IMR-90 (cell line): ENCODE data around the gene TMCO2. TPM values are rescaled to one million over a fixed set of nuclear protein-coding genes. Genes with fewer than 3 reads are reported as not detected.

Experiments
- ATAC-seq: fragments of 200-7000 bp; cut with Tn5 transposase; 2 replicates; pipeline ENCODE4 v1.9.1; 2020; ENCODE audit warnings: low read depth, mild to moderate bottlenecking, moderate library complexity
- BruUV-seq: library from RNA; stranded (reverse); fragments of 400-500 nt; replicated peaks from 2 replicates; lab custom pipeline; 2021; lab: Mats Ljungman, UMichigan
- CTCF ChIA-PET: fragments of 300-600 bp; formaldehyde crosslinking; extraction: SDS; loops from one replicate; lab custom pipeline; 2021; ENCODE audit warnings: antibody characterized with exemption; lab: Yijun Ruan, JAX
- POLR2A ChIA-PET: fragments of 300-600 bp; sonication (Branson Sonifier 250); formaldehyde crosslinking; loops from one replicate; lab custom pipeline; 2022; ENCODE audit warnings: antibody characterized with exemption; ENCODE audit not compliant: unreplicated experiment; lab: Charles Lee
- DNase-seq: peaks from one replicate; pipeline ENCODE4 v3.0.0; 2013
- H2AFZ ChIP-seq: replicated peaks from 2 replicates; pipeline ENCODE3; 2013; ENCODE audit warnings: low read length, mild to moderate bottlenecking; ENCODE audit not compliant: poor library complexity
- H2AK5ac ChIP-seq: 2 replicates; pipeline ENCODE4 v1.6.1; 2013; ENCODE audit warnings: low read depth, low read length, inconsistent platforms
- H2AK9ac ChIP-seq: replicated peaks from 2 replicates; pipeline ENCODE3; 2013; ENCODE audit warnings: mild to moderate bottlenecking, low read depth, low read length, moderate library complexity; ENCODE audit not compliant: poor library complexity
- H2BK120ac ChIP-seq: 2 replicates; pipeline ENCODE4 v1.6.1; 2013; ENCODE audit warnings: low read depth, low read length, inconsistent platforms
- H2BK15ac ChIP-seq: 3 replicates; pipeline ENCODE4 v1.6.1; 2013; ENCODE audit warnings: low read depth, low read length, inconsistent platforms
- H2BK20ac ChIP-seq: 2 replicates; pipeline ENCODE4 v1.6.1; 2013; ENCODE audit warnings: low read depth, mild to moderate bottlenecking, inconsistent platforms, low read length, moderate library complexity
- H2BK5ac ChIP-seq: 2 replicates; pipeline ENCODE4 v1.6.1; 2013; ENCODE audit warnings: mild to moderate bottlenecking, low read depth, low read length, inconsistent platforms; ENCODE audit not compliant: poor library complexity, severe bottlenecking
- H3K14ac ChIP-seq: replicated peaks from 2 replicates; pipeline ENCODE4 v1.6.1; 2013; ENCODE audit warnings: low read depth, low read length, inconsistent platforms
- H3K18ac ChIP-seq: 2 replicates; pipeline ENCODE4 v1.6.1; 2013; ENCODE audit warnings: low read depth, low read length, control low read depth
- H3K23ac ChIP-seq: 2 replicates; pipeline ENCODE4 v1.6.1; 2013; ENCODE audit warnings: low read depth, low read length, inconsistent platforms
- H3K27ac ChIP-seq: 2 replicates; pipeline ENCODE4 v1.5.1; 2013; ENCODE audit warnings: mild to moderate bottlenecking, control low read depth, low read length; ENCODE audit not compliant: insufficient read depth
- H3K27me3 ChIP-seq: 2 replicates; pipeline ENCODE4 v1.6.1; 2013; ENCODE audit warnings: low read length; ENCODE audit not compliant: control insufficient read depth, insufficient read depth
- H3K36me3 ChIP-seq: 2 replicates; pipeline ENCODE4 v1.6.1; 2013; ENCODE audit warnings: low read length, mixed read lengths; ENCODE audit not compliant: control insufficient read depth, insufficient read depth
- H3K4ac ChIP-seq: 2 replicates; pipeline ENCODE4 v1.6.1; 2013; ENCODE audit warnings: low read depth, low read length, inconsistent platforms
- H3K4me1 ChIP-seq: 2 replicates; pipeline ENCODE4 v1.6.1; 2013; ENCODE audit warnings: low read length, mixed read lengths; ENCODE audit not compliant: control insufficient read depth, insufficient read depth
- H3K4me2 ChIP-seq: 2 replicates; pipeline ENCODE4 v1.6.1; 2013; ENCODE audit warnings: low read depth, mild to moderate bottlenecking, control low read depth, low read length, moderate library complexity
- H3K4me3 ChIP-seq: 2 replicates; pipeline ENCODE4 v1.5.1; 2013; ENCODE audit warnings: low read depth, mild to moderate bottlenecking, control low read depth, low read length, moderate library complexity; ENCODE audit not compliant: insufficient read depth
- H3K56ac ChIP-seq: 2 replicates; pipeline ENCODE4 v1.6.1; 2013; ENCODE audit warnings: low read length, inconsistent platforms; ENCODE audit not compliant: insufficient read depth; ENCODE audit errors: extremely low read depth
- H3K79me1 ChIP-seq, 2 experiments: 2 replicates each; pipeline ENCODE4 v1.6.1; 2013; ENCODE audit warnings: low read length in 2 of 2, inconsistent platforms in 1 of 2, low read depth in 1 of 2
- H3K9ac ChIP-seq: 2 replicates; pipeline ENCODE4 v1.6.1; 2013; ENCODE audit warnings: low read depth, low read length, control low read depth
- H3K9me1 ChIP-seq: 2 replicates; pipeline ENCODE4 v1.6.1; 2013; ENCODE audit warnings: low read length, inconsistent platforms; ENCODE audit not compliant: insufficient read depth
- H3K9me3 ChIP-seq: 2 replicates; pipeline ENCODE4 v1.6.1; 2013; ENCODE audit warnings: low read length; ENCODE audit not compliant: control insufficient read depth, insufficient read depth
- H4K20me1 ChIP-seq: 2 replicates; pipeline ENCODE4 v1.6.1; 2013; ENCODE audit warnings: low read length, inconsistent platforms; ENCODE audit not compliant: insufficient read depth
- H4K5ac ChIP-seq: 2 replicates; pipeline ENCODE4 v1.6.1; 2013; ENCODE audit warnings: mild to moderate bottlenecking, low read depth, low read length, control low read depth
- H4K8ac ChIP-seq, 2 experiments: 2 replicates each; pipeline ENCODE4 v1.6.1; 2013; ENCODE audit warnings: low read depth in 2 of 2, low read length in 2 of 2, control low read depth in 1 of 2, inconsistent platforms in 1 of 2
- H4K91ac ChIP-seq: 2 replicates; pipeline ENCODE4 v1.6.1; 2013; ENCODE audit warnings: low read depth, low read length, inconsistent platforms; ENCODE audit not compliant: insufficient read depth
- BHLHE40 ChIP-seq: fragments of 150-350 bp; IDR thresholded peaks from 2 replicates; pipeline ENCODE4 v1.6.1; 2016; ENCODE audit warnings: mild to moderate bottlenecking, low read depth, low read length
- CHD1 ChIP-seq: IDR thresholded peaks from 2 replicates; pipeline ENCODE4 v1.6.1; 2012; ENCODE audit warnings: low read depth, low read length, improper control_type of control experiment
- CTCF ChIP-seq: conservative IDR thresholded peaks from 2 replicates; pipeline ENCODE4 v1.5.1; 2012; ENCODE audit warnings: mild to moderate bottlenecking, low read depth, low read length, improper control_type of control experiment
- MAFK ChIP-seq: IDR thresholded peaks from 2 replicates; pipeline ENCODE4 v1.6.1; 2012; ENCODE audit warnings: low read depth, low read length, improper control_type of control experiment
- MAZ ChIP-seq: IDR thresholded peaks from 2 replicates; pipeline ENCODE4 v1.6.1; 2012; ENCODE audit warnings: low read depth, mild to moderate bottlenecking, low read length, improper control_type of control experiment, moderate library complexity, borderline replicate concordance
- MXI1 ChIP-seq: IDR thresholded peaks from 2 replicates; pipeline ENCODE4 v1.6.1; 2012; ENCODE audit warnings: low read depth, mild to moderate bottlenecking, low read length, moderate library complexity, borderline replicate concordance
- NFE2L2 ChIP-seq: fragments of 150-350 bp; IDR thresholded peaks from 2 replicates; pipeline ENCODE4 v1.6.1; 2016; ENCODE audit warnings: low read depth, mild to moderate bottlenecking, low read length
- POLR2A ChIP-seq: IDR thresholded peaks from 2 replicates; pipeline ENCODE4 v1.6.1; 2012; ENCODE audit warnings: mild to moderate bottlenecking, low read depth, low read length
- RAD21 ChIP-seq: IDR thresholded peaks from 2 replicates; pipeline ENCODE4 v1.6.1; 2012; ENCODE audit warnings: low read length, improper control_type of control experiment
- RCOR1 ChIP-seq: IDR thresholded peaks from 2 replicates; pipeline ENCODE4 v1.6.1; 2012; ENCODE audit warnings: mild to moderate bottlenecking, low read length, improper control_type of control experiment; ENCODE audit not compliant: insufficient replicate concordance
- RFX5 ChIP-seq: IDR thresholded peaks from 2 replicates; pipeline ENCODE4 v1.8.0; 2012; ENCODE audit warnings: low read depth, mild to moderate bottlenecking, low read length, moderate library complexity
- SMC3 ChIP-seq: fragments of 150-350 bp; IDR thresholded peaks from 2 replicates; pipeline ENCODE4 v1.6.1; 2016; ENCODE audit warnings: low read depth, mild to moderate bottlenecking, antibody characterized with exemption, low read length, moderate library complexity
- USF2 ChIP-seq: fragments of 150-350 bp; IDR thresholded peaks from 2 replicates; pipeline ENCODE4 v1.6.1; 2017; ENCODE audit warnings: mild to moderate bottlenecking, antibody characterized with exemption, low read length, low read depth
- WGBS, 2 experiments: methylation state at CpG; one replicate each; pipeline versions ENCODE4 v1.1.5 to v1.1.7; 2013; ENCODE audit warnings: missing lambda C conversion rate in 2 of 2; ENCODE audit not compliant: insufficient read length in 1 of 2; ENCODE audit errors: extremely low coverage in 2 of 2; 5-methylcytosine and 5-hydroxymethylcytosine counted together
- dilution Hi-C: fragments of 300-500 bp; cut with HindIII; formaldehyde crosslinking; loops from one replicate; pipeline ENCODE4 v1.14.3; 2018; ENCODE audit warnings: low sequenced_read_pairs; ENCODE audit not compliant: unreplicated experiment
- in situ Hi-C: fragments of 300-500 bp; cut with MboI; formaldehyde crosslinking; loops from 3 replicates; pipeline ENCODE4 v1.14.3; 2019; ENCODE audit warnings: low sequenced_read_pairs, inconsistent platforms, mixed read lengths
- intact Hi-C: fragments of 100-400 bp; cut with micrococcal nuclease; formaldehyde crosslinking; loops from 2 replicates; pipeline ENCODE4 v1.10.0; 2022
- polyA plus RNA-seq, 3 experiments: library from polyadenylated mRNA; depleted of rRNA; stranded (reverse); fragments of >200 nt; gene quantifications; 2 replicates each; pipeline ENCODE4 v1.2.3, GENCODE V29; 2012; ENCODE audit warnings: low replicate concordance in 1 of 3
- total RNA-seq: library from RNA; depleted of rRNA; stranded (reverse); fragments of >200 nt; gene quantifications from 2 replicates; pipeline ENCODE4 v1.2.3, GENCODE V29; 2012

The TMCO2 gene
- total and polyA plus RNA-seq, 2 of the 4 experiments (the other 2 are of a cell fraction) = not detected

GRCh38 chr1:40221977-40222772, 25.6 kb upstream of the TMCO2 start:
- CTCF ChIA-PET = interaction anchor here (1.1 kb wide), 1 partner anchor 11 kb away, joined by 3 read pairs; no protein-coding TSS in a partner anchor
- no peak for ATAC-seq

More at GRCh38 chr1:40221977-40222772, 25.6 kb upstream of the TMCO2 start:
- in situ Hi-C loops (no loop called here), dilution Hi-C loops (no loop called here), intact Hi-C loops (no loop called here)
- no peak overlapping the region for H3K9ac ChIP-seq
- no peak overlapping the region for H3K4me3 ChIP-seq
- no peak overlapping the region for H3K14ac ChIP-seq
- no peak for TF ChIP-seq MXI1
- TF ChIP-seq RAD21 = no peak
- TF ChIP-seq MAFK = no peak
- no peak for TF ChIP-seq BHLHE40
- TF ChIP-seq RCOR1 = no peak
- no peak for TF ChIP-seq RFX5
- no peak for TF ChIP-seq CHD1
- TF ChIP-seq SMC3 = no peak
- TF ChIP-seq USF2 = no peak
- TF ChIP-seq CTCF = no peak
- no peak for TF ChIP-seq MAZ
- no peak for TF ChIP-seq NFE2L2
- TF ChIP-seq POLR2A = no peak
- H3K36me3 ChIP-seq = peaks cover 8% of the 10 kb centered on the region
- H4K8ac ChIP-seq = no peak overlapping the region
- H3K27ac ChIP-seq = no peak overlapping the region
- H2BK15ac ChIP-seq = no peak overlapping the region
- no peak overlapping the region for H3K23ac ChIP-seq
- no peak overlapping the region for H3K18ac ChIP-seq
- peaks cover 4% of the 10 kb centered on the region for H3K4me1 ChIP-seq
- no peak overlapping the region for H2BK5ac ChIP-seq
- H3K9me1 ChIP-seq = peaks cover 4% of the 10 kb centered on the region; the same call in 1 of the 2 replicates
- no peak overlapping the region for H4K91ac ChIP-seq
- H3K79me1 ChIP-seq = peaks cover 17 to 29% of the 10 kb centered on the region in 2 experiments
- no CpG with 5 or more reads among the region's 3 CpGs for WGBS, 2 experiments
- no TSS peak for BruUV-seq
- no peak overlapping the region for H2AK9ac ChIP-seq
- H2AFZ ChIP-seq = no peak overlapping the region
- H3K56ac ChIP-seq = no peak overlapping the region
- no peak overlapping the region for H2BK20ac ChIP-seq
- no peak overlapping the region for H3K4me2 ChIP-seq
- no peak overlapping the region for H3K4ac ChIP-seq
- H3K27me3 ChIP-seq = no peaks in the 10 kb centered on the region
- H2BK120ac ChIP-seq = no peak overlapping the region
- DNase-seq = no peak
- POLR2A ChIA-PET = no interaction called here
- no peak overlapping the region for H4K5ac ChIP-seq
- H4K20me1 ChIP-seq = no peaks in the 10 kb centered on the region; the same call in 1 of the 2 replicates
- H3K9me3 ChIP-seq = no peaks in the 10 kb centered on the region
- no peak overlapping the region for H2AK5ac ChIP-seq
